GM12801 (cell line): ENCODE measurements around the gene SRD5A2.

ENCODE experiments used
- TF ChIP-seq, protein P1 (sequence below): IDR thresholded peaks from one replicate; pipeline ENCODE4 v1.5.1; 2011; ENCODE audit warnings: control low read depth; ENCODE audit not compliant: insufficient read length; ENCODE audit errors: extremely low read depth

The SRD5A2 gene

DNA sequence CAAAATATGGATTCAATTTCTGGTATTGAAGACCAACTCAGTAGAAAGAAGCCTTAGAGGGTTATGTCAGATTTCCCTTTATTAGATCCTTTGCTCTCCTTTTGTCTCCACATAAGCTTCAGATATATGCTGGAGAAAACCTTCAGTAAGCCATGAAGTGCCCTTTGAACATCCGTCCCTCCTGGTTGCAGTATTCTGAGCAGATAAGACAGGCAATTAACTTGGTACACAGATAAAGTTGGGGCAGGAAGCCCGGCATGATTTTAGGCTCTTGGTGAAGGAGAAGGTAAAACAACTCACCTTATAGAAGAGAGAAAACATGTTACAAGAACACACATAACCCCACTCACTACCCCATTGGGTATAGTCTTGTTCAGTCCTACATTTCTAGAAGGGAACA lies 76.4 kb downstream of the SRD5A2 start:
- TF ChIP-seq, protein P1, sequence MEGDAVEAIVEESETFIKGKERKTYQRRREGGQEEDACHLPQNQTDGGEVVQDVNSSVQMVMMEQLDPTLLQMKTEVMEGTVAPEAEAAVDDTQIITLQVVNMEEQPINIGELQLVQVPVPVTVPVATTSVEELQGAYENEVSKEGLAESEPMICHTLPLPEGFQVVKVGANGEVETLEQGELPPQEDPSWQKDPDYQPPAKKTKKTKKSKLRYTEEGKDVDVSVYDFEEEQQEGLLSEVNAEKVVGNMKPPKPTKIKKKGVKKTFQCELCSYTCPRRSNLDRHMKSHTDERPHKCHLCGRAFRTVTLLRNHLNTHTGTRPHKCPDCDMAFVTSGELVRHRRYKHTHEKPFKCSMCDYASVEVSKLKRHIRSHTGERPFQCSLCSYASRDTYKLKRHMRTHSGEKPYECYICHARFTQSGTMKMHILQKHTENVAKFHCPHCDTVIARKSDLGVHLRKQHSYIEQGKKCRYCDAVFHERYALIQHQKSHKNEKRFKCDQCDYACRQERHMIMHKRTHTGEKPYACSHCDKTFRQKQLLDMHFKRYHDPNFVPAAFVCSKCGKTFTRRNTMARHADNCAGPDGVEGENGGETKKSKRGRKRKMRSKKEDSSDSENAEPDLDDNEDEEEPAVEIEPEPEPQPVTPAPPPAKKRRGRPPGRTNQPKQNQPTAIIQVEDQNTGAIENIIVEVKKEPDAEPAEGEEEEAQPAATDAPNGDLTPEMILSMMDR, result no peak

DNA sequence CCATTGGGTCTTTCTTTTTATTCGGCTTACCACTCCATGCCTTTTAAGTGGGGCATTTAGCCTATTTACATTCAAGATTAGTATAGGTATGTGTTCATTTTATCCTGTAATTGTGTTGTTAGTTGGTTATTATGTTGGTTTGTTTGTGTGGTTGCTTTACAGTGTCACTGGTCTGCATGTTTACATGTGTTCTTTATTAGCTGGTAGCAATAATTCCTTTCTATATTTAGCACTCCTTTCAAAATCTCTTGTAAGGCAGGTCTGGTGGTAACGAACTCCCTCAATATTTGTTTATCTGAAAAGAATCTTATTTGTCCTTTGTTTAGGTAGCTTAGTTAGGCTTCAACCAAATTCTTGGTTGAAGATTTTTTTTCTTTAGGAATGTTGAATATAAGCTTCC lies 97.5 kb downstream of the SRD5A2 start:
- TF ChIP-seq, protein P1, result no peak

DNA sequence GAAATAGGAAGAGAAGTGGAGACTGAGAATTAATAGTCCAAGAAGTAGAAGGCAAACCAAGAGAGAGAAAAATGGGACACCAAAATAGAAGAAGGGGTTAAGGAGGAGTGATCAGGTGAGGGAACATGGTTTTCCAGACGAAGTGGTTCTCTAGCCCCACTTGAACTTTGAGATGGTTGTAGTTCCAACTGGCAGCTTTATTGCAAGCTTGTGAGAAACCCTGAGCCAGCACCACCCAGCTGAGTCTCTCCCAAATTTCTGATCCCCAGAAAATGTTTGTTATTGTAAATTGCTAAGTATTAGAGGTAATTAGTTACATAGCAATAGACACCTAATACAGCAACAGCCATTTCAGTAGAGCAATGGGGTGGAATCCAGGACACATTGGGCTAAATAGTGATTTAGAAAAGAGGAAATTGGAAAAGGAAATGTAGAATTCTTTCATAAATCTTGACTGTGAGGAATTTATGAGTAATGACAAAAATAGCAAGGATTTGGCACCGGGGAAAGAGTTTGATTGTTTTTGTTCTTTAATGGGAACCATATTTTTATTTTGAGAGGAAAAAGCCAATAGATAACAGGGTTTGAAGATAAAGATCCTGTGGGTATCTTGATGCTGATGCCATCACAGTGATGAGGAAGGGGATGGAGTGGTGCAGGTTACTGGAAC lies 104.1 kb downstream of the SRD5A2 start:
- TF ChIP-seq, protein P1, result no peak

DNA sequence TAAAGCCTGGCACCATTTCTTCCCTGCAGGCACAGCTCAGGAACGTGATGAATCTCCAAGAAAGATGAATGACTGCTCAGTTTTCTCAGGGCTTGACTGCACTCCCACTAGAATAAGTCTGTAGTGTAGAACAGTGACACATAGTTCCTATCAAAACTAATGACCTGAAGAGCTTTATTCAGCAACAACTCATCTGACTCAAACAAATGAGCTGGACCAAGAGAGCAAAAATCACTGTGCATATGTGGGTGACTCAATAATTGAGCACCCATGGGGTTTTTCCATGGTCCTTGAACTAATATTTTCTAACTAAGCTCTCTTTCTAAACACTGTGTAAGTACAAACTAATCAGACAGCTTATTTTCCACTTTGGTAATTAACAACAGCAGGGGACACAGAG lies 105.0 kb downstream of the SRD5A2 start:
- TF ChIP-seq, protein P1, result no peak

DNA sequence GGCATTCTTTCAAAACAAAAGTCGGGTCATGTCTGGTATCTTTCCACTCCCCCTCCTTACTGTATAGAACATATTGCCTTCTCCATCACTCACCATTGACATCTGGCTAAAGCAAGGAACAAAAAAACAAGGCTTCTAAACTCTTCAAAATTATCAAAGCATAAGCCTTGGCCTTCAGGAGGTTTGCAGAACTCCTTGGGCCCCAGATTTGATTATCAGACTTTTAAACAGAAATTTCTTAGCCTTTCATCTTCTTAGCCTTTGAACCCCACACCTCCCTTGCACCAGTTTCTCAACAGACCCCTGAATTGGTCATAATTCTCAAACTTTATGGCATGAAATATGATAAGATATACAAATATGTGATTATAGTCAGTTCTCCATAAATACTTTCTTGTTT lies 106.4 kb downstream of the SRD5A2 start:
- TF ChIP-seq, protein P1, result no peak
